ENCODE results near the gene TYROBP. TPM values are rescaled to one million over a fixed set of nuclear protein-coding genes. Genes with fewer than 3 reads are reported as not detected.
A peak's percentile ranks its signal among the peaks of the same experiment; 100 is the strongest.
"Not testable (repeated sequence)": the region's sequence is repeated elsewhere in the genome, so short reads cannot be mapped to it uniquely, and the experiment has no call there.

TYROBP gene
- total RNA-seq, 2 donors from 2014 or later, result 8.2 to 41.3 TPM

- no peak for DNase-seq
- ATAC-seq, result no peak
- intact Hi-C loops (cut with DNase I, micrococcal nuclease), result no loop called here
Observed at GRCh38 chr19:35904311-35905068, 3.6 kb downstream of the TYROBP start.

- peak; percentile 12 for ATAC-seq
- intact Hi-C loops (cut with DNase I, micrococcal nuclease), result no loop called here
- DNase-seq, result peak; percentile 81 to 85
Observed at GRCh38 chr19:35903550-35904179, 4.4 kb downstream of the TYROBP start.

- ATAC-seq (no peak), DNase-seq (no peak)
- intact Hi-C loops (cut with DNase I, micrococcal nuclease), result no loop called here
Observed at GRCh38 chr19:35902870-35903475, 5.1 kb downstream of the TYROBP start.

DNA sequence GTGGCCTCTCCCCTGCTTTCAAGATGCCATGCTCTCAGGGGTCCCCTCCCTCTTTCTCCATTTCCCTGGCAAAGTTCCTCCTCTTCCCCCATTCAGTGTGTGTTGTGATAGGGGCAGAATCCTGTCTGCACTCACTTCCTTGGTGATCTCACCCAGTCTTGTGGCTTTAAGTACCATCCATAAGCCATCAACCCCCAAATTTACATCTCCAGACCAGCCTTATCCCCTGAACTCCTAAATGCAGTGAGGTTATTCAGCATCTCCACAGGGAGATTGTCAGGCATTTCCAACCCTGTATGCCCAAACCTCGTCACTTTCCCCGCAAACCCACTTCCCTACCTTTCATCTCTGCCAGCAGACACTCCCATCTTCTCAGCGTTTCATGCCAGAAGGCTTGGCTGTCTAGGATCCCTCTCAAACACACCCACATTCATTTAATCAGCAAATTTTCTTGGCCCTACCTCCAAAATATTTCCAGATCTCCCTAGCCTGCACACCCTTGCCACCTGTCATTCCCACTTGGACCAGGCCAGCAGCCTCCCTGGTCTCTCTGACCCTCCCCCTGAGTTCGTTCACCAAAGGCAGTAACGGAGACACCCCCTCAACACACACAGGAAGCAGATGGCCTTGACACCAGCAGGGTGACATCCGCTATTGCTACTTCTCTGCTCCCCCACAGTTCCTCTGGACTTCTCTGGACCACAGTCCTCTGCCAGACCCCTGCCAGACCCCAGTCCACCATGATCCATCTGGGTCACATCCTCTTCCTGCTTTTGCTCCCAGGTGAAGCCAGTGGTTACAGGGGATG lies 6.0 kb downstream of the TYROBP start, which contains the start of gene HCST:
Gene HCST, plus strand, starts transcription at position 676 of the 808 bp plus-strand sequence. Its CDS starts 65 bp downstream, at position 741.
- no peak for ATAC-seq
- intact Hi-C loops (cut with DNase I, micrococcal nuclease), result no loop called here
- peak in 1 of 2 donors; percentile 36 for DNase-seq

GRCh38 chr19:35901055-35901644 lies 6.9 kb downstream of the TYROBP start:
- intact Hi-C loops (cut with DNase I, micrococcal nuclease), result no loop called here
- ATAC-seq, result no peak
- DNase-seq, result no peak

DNA sequence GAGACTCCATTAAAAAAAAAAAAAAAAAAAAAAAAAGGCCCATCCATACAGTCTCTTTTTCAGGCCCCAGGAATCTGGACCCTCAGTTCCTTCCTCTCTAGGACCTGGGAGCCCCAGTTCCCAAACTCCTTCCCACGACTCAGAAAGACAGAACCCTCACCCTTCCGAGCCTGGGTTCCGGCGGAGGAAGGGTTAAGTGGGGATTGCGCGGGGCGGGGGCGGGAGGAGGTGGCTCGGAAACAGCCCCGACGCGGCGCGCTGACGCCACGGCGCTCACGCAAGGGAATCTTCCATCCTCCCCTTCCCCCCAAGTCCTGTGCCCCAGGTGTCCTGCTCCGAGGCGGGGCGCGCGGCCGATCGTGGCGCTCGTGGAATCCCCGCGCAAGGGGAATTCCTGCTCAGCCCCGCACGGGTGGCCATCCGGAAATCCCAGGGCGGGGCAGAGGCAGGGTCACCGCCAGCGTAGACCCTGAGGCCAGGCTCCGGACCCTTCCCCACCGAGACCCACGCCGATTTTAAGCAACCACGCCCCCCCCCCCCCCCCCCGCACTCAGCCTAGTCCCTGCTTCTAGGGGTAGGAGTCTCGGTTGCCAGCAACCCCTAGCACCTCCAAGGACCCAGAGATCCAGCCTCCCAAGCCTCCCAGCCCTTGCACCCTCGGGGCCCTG lies 8.4 kb downstream of the TYROBP start:
- intact Hi-C loops (cut with DNase I, micrococcal nuclease), result loop anchor here in 1 of 2 donors (2.0 kb wide), 1 partner anchor 31 kb away; no protein-coding TSS in a partner anchor
- peak; percentile 87 to 91 for DNase-seq
- ATAC-seq, result peak; percentile 92

DNA sequence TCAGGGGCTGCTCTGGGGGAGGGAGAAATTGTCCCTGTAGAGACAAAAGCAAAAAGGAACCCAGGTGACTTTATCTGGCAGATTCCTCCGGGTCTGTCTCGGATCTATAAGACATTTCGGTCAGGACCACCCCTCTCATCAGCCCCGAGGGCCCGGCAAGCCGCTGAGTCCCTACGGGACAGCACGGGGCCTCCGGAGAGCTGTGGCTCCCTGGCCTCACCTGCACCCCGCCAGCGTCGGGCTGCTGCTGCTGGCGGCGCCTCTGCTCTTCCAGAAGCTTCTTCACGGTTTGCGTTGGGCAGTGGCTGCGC lies 9.6 kb downstream of the TYROBP start:
- intact Hi-C loops (cut with DNase I, micrococcal nuclease), result loop anchor here in 1 of 2 donors (2.0 kb wide), 1 partner anchor 32 kb away; no protein-coding TSS in a partner anchor
- ATAC-seq, result peak; percentile 16
- DNase-seq, result no peak

- ATAC-seq (no peak), DNase-seq (no peak)
- intact Hi-C loops (cut with DNase I, micrococcal nuclease), result loop anchor here in 1 of 2 donors (2.0 kb wide), 1 partner anchor 33 kb away; no protein-coding TSS in a partner anchor
Observed at GRCh38 chr19:35897706-35898451, 10.2 kb downstream of the TYROBP start.

- intact Hi-C loops (cut with DNase I, micrococcal nuclease), result no loop called here
- no peak for ATAC-seq
- no peak for DNase-seq
Observed at GRCh38 chr19:35896643-35897040, 11.5 kb downstream of the TYROBP start.

- intact Hi-C loops (cut with DNase I, micrococcal nuclease), result no loop called here
- DNase-seq (no peak), ATAC-seq (no peak)
Observed at GRCh38 chr19:35895911-35896642, 12.0 kb downstream of the TYROBP start.

GRCh38 chr19:35894342-35894741 lies 13.8 kb downstream of the TYROBP start:
- intact Hi-C loops (cut with DNase I, micrococcal nuclease), result no loop called here
- ATAC-seq (no peak), DNase-seq (no peak)

- ATAC-seq; intact Hi-C loops (cut with DNase I, micrococcal nuclease): not testable (repeated sequence)
Observed at GRCh38 chr19:35891819-35892218, 16.3 kb downstream of the TYROBP start.

DNA sequence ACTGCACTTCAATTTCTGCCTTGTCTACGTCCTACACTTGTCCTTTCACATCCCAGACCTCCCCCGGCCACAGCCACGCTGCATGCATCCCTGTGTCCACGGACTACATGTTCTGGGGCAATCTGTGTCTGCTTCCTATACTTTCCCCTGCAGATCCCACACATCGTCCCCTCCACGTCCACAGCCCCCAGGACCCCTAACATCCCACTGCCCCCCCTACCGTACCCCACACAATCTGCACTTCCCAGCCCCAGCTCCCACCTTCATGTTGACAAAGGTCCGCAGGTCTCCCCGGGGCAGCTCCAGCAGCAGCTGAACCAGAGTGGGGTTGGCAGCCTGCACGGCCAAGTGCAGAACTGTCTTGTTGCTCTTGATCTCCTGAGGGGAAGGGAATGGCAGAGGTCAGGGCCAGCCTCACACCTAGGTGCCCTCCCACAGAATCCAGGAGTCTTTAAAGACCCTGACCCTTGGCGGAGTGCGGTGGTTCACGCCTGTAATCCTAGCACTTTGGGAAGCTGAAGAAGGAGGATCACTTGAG lies 17.9 kb downstream of the TYROBP start:
- intact Hi-C loops (cut with DNase I, micrococcal nuclease), result no loop called here
- no peak for ATAC-seq
- no peak for DNase-seq

More at GRCh38 chr19:35891819-35892218, 16.3 kb downstream of the TYROBP start:
- DNase-seq, result not testable (repeated sequence)

DNA sequence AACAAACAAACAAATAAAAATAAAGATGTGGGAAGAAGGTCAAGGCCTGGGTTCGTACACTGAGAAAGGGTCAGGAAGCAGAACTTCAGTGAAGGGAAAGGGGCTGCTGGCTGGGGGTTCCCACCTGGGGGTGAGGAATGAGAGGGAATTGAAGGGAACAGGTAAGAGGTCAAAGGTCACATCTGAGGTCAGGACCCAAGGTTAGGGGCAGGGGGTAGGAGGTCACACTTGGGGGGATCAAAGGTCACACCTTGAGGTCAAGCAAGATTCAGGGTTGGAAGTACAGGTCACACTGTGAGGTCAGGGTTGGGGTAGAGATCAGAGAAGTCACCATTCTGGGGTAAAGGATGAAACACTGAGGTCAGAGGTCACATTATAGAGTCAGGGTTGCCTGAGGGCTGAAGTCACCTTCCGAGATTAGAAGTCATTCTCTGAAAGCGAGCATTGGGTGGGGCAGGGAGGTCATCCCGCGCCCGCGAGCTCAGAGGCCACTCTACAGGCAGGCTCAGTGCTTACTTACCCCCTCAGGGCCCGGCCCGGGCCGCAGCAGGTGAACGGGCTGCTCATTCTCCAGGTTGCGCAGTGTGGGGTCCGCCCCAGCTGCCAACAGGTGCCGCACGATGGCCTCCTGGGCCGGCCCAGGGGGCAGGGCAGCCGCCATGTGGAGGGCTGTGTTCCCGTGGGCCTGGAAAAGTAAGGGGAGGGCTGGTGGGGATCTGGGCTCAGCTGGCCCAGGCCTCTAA lies 18.6 kb downstream of the TYROBP start:
- no peak for DNase-seq
- no peak for ATAC-seq
- intact Hi-C loops (cut with DNase I, micrococcal nuclease), result no loop called here

DNA sequence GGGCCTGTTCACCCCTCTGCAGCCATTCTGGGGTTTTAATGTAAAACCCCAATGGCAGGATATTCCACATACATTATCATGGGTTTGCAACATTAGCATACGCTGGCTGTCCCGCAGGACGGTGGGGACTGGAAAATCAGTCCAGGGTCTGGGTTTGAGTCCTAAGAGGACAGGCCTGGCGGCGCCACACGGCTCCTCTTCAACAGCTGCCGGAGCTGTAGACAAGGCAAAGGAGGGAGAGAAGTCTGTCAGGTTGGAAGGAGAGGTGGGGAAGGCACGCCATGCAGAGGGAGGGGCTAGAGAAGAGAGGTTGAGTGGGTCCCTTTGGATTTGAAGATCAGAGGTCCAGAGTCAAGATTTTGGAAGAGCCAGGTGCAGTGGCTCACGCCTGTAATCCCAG lies 19.7 kb downstream of the TYROBP start:
- intact Hi-C loops (cut with DNase I, micrococcal nuclease), result no loop called here
- DNase-seq, result no peak
- no peak for ATAC-seq

DNA sequence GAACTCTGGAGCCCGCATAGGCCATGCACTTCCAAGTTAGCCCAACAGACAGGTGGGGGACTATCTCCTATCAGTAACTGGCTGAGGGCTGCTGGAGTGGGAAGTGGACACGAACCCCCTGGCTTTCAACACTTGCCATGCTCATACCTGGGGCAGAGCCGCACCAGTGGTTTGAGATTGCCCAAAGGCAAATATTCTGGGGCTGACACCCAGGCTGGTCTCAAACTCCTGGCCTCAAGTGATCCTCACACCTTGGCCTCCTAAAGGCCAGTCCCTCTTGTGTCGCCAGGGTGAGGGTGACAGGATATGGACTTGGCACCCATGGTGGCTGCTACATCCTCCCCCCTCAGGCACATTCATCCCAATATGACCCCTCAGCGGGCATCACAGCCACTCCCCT lies 20.9 kb downstream of the TYROBP start:
- ATAC-seq (no peak), DNase-seq (no peak)
- intact Hi-C loops (cut with DNase I, micrococcal nuclease), result no loop called here

Measured in left colon (tissue), 2 donors.